ENCODE results near the gene CDH20. TPM values are rescaled to one million over a fixed set of nuclear protein-coding genes. Genes with fewer than 3 reads are reported as not detected.

Gene CDH20
- total and polyA plus RNA-seq, 2 of the 4 experiments (the other 2 are of a cell fraction): not detected

- Histone ChIP-seq H3K4me1 (ENCODE audit: control insufficient read depth, insufficient read depth, low read length) (no peaks in the 10 kb centered on the region), H3K27me3 (ENCODE audit: control insufficient read depth, insufficient read depth, low read length) (peaks cover 7% of the 10 kb centered on the region), H2AK5ac (ENCODE audit: low read depth, low read length) (no peak overlapping the region), H3K4me2 (ENCODE audit: low read depth, low read length) (no peak overlapping the region), H4K91ac (ENCODE audit: insufficient read depth, low read depth, low read length) (no peak overlapping the region), H2BK5ac (ENCODE audit: low read depth, low read length, poor library complexity, severe bottlenecking) (no peak overlapping the region), H3K23ac (ENCODE audit: low read depth, low read length) (no peak overlapping the region), H2AFZ (replicated peaks; ENCODE audit: low read length, poor library complexity) (no peak overlapping the region), H3K9ac (ENCODE audit: low read depth, low read length) (no peak overlapping the region), H4K8ac (ENCODE audit: low read depth in 2 of 2, low read length in 2 of 2) (no peak overlapping the region), H2AK9ac (replicated peaks; ENCODE audit: low read depth, low read length, poor library complexity) (no peak overlapping the region), H2BK120ac (ENCODE audit: low read depth, low read length) (no peak overlapping the region; the same call in 1 of the 2 replicates), H2BK20ac (ENCODE audit: low read depth, low read length) (no peak overlapping the region), H3K4ac (ENCODE audit: low read depth, low read length) (no peak overlapping the region), H4K20me1 (ENCODE audit: insufficient read depth, low read length) (no peaks in the 10 kb centered on the region), H3K14ac (replicated peaks; ENCODE audit: low read depth, low read length) (no peak overlapping the region), H3K9me3 (ENCODE audit: control insufficient read depth, insufficient read depth, low read length) (no peaks in the 10 kb centered on the region), H2BK15ac (ENCODE audit: low read depth, low read length) (no peak overlapping the region), H3K18ac (ENCODE audit: low read depth, low read length) (no peak overlapping the region), H3K79me1 (ENCODE audit: low read depth in 1 of 2, low read length in 2 of 2) (no peaks in the 10 kb centered on the region), H3K56ac (ENCODE audit: extremely low read depth, insufficient read depth, low read length) (no peak overlapping the region), H3K36me3 (ENCODE audit: control insufficient read depth, insufficient read depth, low read length) (no peaks in the 10 kb centered on the region), H3K4me3 (ENCODE audit: insufficient read depth, low read depth, low read length) (no peak overlapping the region), H4K5ac (ENCODE audit: low read depth, low read length) (no peak overlapping the region), H3K9me1 (ENCODE audit: insufficient read depth, low read length) (peaks cover 3% of the 10 kb centered on the region; the same call in 1 of the 2 replicates), H3K27ac (ENCODE audit: insufficient read depth, low read length) (no peak overlapping the region)
- DNase-seq (peak; percentile 11), ATAC-seq (ENCODE audit: low read depth) (peak; percentile 46; the same call in 1 of the 2 replicates)
- WGBS, 2 experiments (ENCODE audit: extremely low coverage in 2 of 2, insufficient read length in 1 of 2): no CpG with 5 or more reads among the region's 3 CpGs
- intact Hi-C loops (cut with micrococcal nuclease): loop anchor here (2.0 to 5.0 kb wide), 3 partner anchors 415 to 1515 kb away; no protein-coding TSS in a partner anchor
- dilution Hi-C loops (cut with HindIII; ENCODE audit: low sequenced_read_pairs, unreplicated experiment): no loop called here
- TF ChIP-seq MAFK (IDR thresholded peaks at IDR 0.05; ENCODE audit: low read depth, low read length) (no peak), CHD1 (IDR thresholded peaks at IDR 0.05; ENCODE audit: low read depth, low read length) (no peak), CEBPB (IDR thresholded peaks at IDR 0.05; ENCODE audit: low read depth, low read length) (no peak), RFX5 (IDR thresholded peaks at IDR 0.05; ENCODE audit: low read depth, low read length) (no peak), FOS (IDR thresholded peaks at IDR 0.05; ENCODE audit: low read depth, low read length) (no peak), RCOR1 (IDR thresholded peaks at IDR 0.05; ENCODE audit: insufficient replicate concordance, low read length) (no peak), ELK1 (IDR thresholded peaks at IDR 0.05; ENCODE audit: borderline replicate concordance, low read depth, low read length) (no peak), MAZ (IDR thresholded peaks at IDR 0.05; ENCODE audit: borderline replicate concordance, low read depth, low read length) (no peak), RAD21 (IDR thresholded peaks at IDR 0.05; ENCODE audit: low read length) (no peak), NFE2L2 (IDR thresholded peaks at IDR 0.05; ENCODE audit: low read depth, low read length) (no peak), SMC3 (IDR thresholded peaks at IDR 0.05; ENCODE audit: low read depth, low read length) (no peak), MXI1 (IDR thresholded peaks at IDR 0.05; ENCODE audit: borderline replicate concordance, low read depth, low read length) (no peak), BHLHE40 (IDR thresholded peaks at IDR 0.05; ENCODE audit: low read depth, low read length) (no peak), POLR2A (IDR thresholded peaks at IDR 0.05; ENCODE audit: low read depth, low read length) (no peak), USF2 (IDR thresholded peaks at IDR 0.05; ENCODE audit: low read depth, low read length) (no peak)
- TF ChIP-seq, protein P1, sequence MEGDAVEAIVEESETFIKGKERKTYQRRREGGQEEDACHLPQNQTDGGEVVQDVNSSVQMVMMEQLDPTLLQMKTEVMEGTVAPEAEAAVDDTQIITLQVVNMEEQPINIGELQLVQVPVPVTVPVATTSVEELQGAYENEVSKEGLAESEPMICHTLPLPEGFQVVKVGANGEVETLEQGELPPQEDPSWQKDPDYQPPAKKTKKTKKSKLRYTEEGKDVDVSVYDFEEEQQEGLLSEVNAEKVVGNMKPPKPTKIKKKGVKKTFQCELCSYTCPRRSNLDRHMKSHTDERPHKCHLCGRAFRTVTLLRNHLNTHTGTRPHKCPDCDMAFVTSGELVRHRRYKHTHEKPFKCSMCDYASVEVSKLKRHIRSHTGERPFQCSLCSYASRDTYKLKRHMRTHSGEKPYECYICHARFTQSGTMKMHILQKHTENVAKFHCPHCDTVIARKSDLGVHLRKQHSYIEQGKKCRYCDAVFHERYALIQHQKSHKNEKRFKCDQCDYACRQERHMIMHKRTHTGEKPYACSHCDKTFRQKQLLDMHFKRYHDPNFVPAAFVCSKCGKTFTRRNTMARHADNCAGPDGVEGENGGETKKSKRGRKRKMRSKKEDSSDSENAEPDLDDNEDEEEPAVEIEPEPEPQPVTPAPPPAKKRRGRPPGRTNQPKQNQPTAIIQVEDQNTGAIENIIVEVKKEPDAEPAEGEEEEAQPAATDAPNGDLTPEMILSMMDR (conservative IDR thresholded peaks at IDR 0.05; ENCODE audit: low read depth, low read length): no peak
- ChIA-PET CTCF (interaction anchor here (2.9 kb wide), 1 partner anchor 182 kb away, joined by 12 read pairs; no protein-coding TSS in a partner anchor), POLR2A (ENCODE audit: unreplicated experiment) (interaction anchor here (0.6 kb wide), 1 partner anchor 30 kb away, joined by 3 read pairs; no protein-coding TSS in a partner anchor)
- no TSS peak for BruUV-seq (replicated peaks)
- in situ Hi-C loops (cut with MboI; ENCODE audit: low sequenced_read_pairs): loop anchor here (5.0 kb wide), 1 partner anchor 181 kb away; no protein-coding TSS in a partner anchor
Measured at GRCh38 chr18:61503688-61504087, 170.5 kb downstream of the CDH20 start.
